Measurements from ENCODE around the gene NGFR.

NGFR gene

GRCh38 chr17:49496867-49497147 lies 1.7 kb downstream of the NGFR start:
- H3K4me3 ChIP-seq (ENCODE audit: low read depth, low read length) = peak overlapping the region; percentile 51
- TF ChIP-seq YY1 (tag by site-specific recombination; IDR thresholded peaks at IDR 0.05) (0 out of 2 replicates have a peak, but pooled peaks have one; percentile 2), ZFP41 (tag by site-specific recombination; IDR thresholded peaks at IDR 0.05; ENCODE audit: borderline replicate concordance) (no peak)
- ChIA-PET CTCF (interaction anchor here (0.6 to 4.5 kb wide), 22 partner anchors 8 to 481 kb away, joined by 3 to 59 read pairs (median 5); no protein-coding TSS in a partner anchor), POLR2A (interaction anchor here (0.5 to 4.5 kb wide), 6 partner anchors 10 to 83 kb away, joined by 3 to 32 read pairs (median 3); no protein-coding TSS in a partner anchor)
- no peak overlapping the region; the same call in 1 of the 2 replicates for H3K27ac ChIP-seq (ENCODE audit: extremely low read depth, low read depth, low read length)
- peaks cover 13% of the 10 kb centered on the region for H3K4me1 ChIP-seq (ENCODE audit: control insufficient read depth, insufficient read depth, low read length)
- H3K9me3 ChIP-seq (ENCODE audit: control insufficient read depth, insufficient read depth, low read depth, low read length) = no peaks in the 10 kb centered on the region
- H3K36me3 ChIP-seq (ENCODE audit: control insufficient read depth in 2 of 2, insufficient read depth in 1 of 2, low read length in 2 of 2) = no peaks in the 10 kb centered on the region

GRCh38 chr17:49497148-49498028 lies 2.3 kb downstream of the NGFR start:
- Histone ChIP-seq H3K27ac (ENCODE audit: extremely low read depth, low read depth, low read length) (no peak overlapping the region; the same call in 1 of the 2 replicates), H3K36me3 (ENCODE audit: control insufficient read depth in 2 of 2, insufficient read depth in 1 of 2, low read length in 2 of 2) (no peaks in the 10 kb centered on the region), H3K9me3 (ENCODE audit: control insufficient read depth, insufficient read depth, low read depth, low read length) (no peaks in the 10 kb centered on the region), H3K4me1 (ENCODE audit: control insufficient read depth, insufficient read depth, low read length) (peaks cover 13% of the 10 kb centered on the region), H3K4me3 (ENCODE audit: low read depth, low read length) (peak overlapping the region; percentile 51)
- ChIA-PET POLR2A (interaction anchor here (0.5 to 4.5 kb wide), 7 partner anchors 10 to 83 kb away, joined by 3 to 32 read pairs (median 3); partner anchors contain the start of gene PHB1), CTCF (interaction anchor here (0.6 to 4.5 kb wide), 25 partner anchors 8 to 480 kb away, joined by 3 to 59 read pairs (median 5); no protein-coding TSS in a partner anchor)
- TF ChIP-seq ZNF133 (tag by site-specific recombination; IDR thresholded peaks at IDR 0.05) = no peak
- TF ChIP-seq ZNF830 (tag by site-specific recombination; IDR thresholded peaks at IDR 0.05; ENCODE audit: low read depth) = no peak
- TF ChIP-seq REST (tag by site-specific recombination; IDR thresholded peaks at IDR 0.05) = no peak
- no peak; the same call in 1 of the 2 replicates for TF ChIP-seq ZNF843 (tag by site-specific recombination; IDR thresholded peaks at IDR 0.05)
- no peak for TF ChIP-seq ZNF785 (tag by site-specific recombination; IDR thresholded peaks at IDR 0.05)
- TF ChIP-seq HOXA7 (CRISPR knock-in tag; IDR thresholded peaks at IDR 0.05; ENCODE audit: borderline replicate concordance) = no peak
- TF ChIP-seq GLI2 (tag by site-specific recombination; IDR thresholded peaks at IDR 0.05; ENCODE audit: borderline replicate concordance, low read depth) = no peak
- no peak for TF ChIP-seq ZNF626 (tag by site-specific recombination; IDR thresholded peaks at IDR 0.05)
- no peak for TF ChIP-seq ZNF560 (tag by site-specific recombination; IDR thresholded peaks at IDR 0.05; ENCODE audit: borderline replicate concordance)
- TF ChIP-seq WT1 (tag by site-specific recombination; IDR thresholded peaks at IDR 0.05) = peak; percentile 66
- TF ChIP-seq ZNF513 (tag by site-specific recombination; IDR thresholded peaks at IDR 0.05) = no peak
- no peak for TF ChIP-seq ZNF18 (tag by site-specific recombination; IDR thresholded peaks at IDR 0.05)
- no peak for TF ChIP-seq SALL2 (tag by site-specific recombination; IDR thresholded peaks at IDR 0.05; ENCODE audit: borderline replicate concordance)
- TF ChIP-seq INSM2 (tag by site-specific recombination; IDR thresholded peaks at IDR 0.05) = no peak
- TF ChIP-seq ZNF768 (tag by site-specific recombination; IDR thresholded peaks at IDR 0.05) = no peak
- no peak for TF ChIP-seq ZNF529 (tag by site-specific recombination; IDR thresholded peaks at IDR 0.05; ENCODE audit: insufficient replicate concordance)
- no peak for TF ChIP-seq MYNN (tag by site-specific recombination; IDR thresholded peaks at IDR 0.05; ENCODE audit: borderline replicate concordance)
- TF ChIP-seq ZNF510 (tag by site-specific recombination; IDR thresholded peaks at IDR 0.05; ENCODE audit: insufficient replicate concordance) = no peak
- TF ChIP-seq ZNF146 (tag by site-specific recombination; IDR thresholded peaks at IDR 0.05) = peak; percentile 8; the same call in 1 of the 2 replicates
- TF ChIP-seq ZBTB20 (tag by site-specific recombination; IDR thresholded peaks at IDR 0.05) = peak; percentile 57; the same call in 1 of the 2 replicates
- TF ChIP-seq ZIC2 (tag by site-specific recombination; IDR thresholded peaks at IDR 0.05) = peak; percentile 62
- TF ChIP-seq ZNF571 (tag by site-specific recombination; IDR thresholded peaks at IDR 0.05) = no peak

Data from HEK293 (cell line).